ENCODE results near the gene POLR2L. TPM values are rescaled to one million over a fixed set of nuclear protein-coding genes. Genes with fewer than 3 reads are reported as not detected.

Gene POLR2L
- total and polyA plus RNA-seq, 2 donors (not counting 1 experiment from before 2014, with no cell fraction given) = 44.4 to 80.8 TPM

- H3K79me2 ChIP-seq (ENCODE audit: control insufficient read depth, insufficient read depth, low read length) = no peaks in the 10 kb centered on the region
- Mint-ChIP-seq H3K4me3 (no peak overlapping the region), H3K27me3 (no peaks in the 10 kb centered on the region), H3K9me3 (ENCODE audit: insufficient read depth) (no peaks in the 10 kb centered on the region), H3K27ac (no peak overlapping the region), H3K4me1 (no peaks in the 10 kb centered on the region)
- no peak overlapping the region for H3K27ac ChIP-seq (ENCODE audit: low read length in 2 of 2)
- no peaks in the 10 kb centered on the region for H3K27me3 ChIP-seq (replicated peaks in 1 of 4; ENCODE audit: control extremely low read depth in 1 of 4, control insufficient read depth in 3 of 4, insufficient read depth in 4 of 4, low read length in 3 of 4)
- H3K36me3 ChIP-seq (replicated peaks in 1 of 2; ENCODE audit: control extremely low read depth in 1 of 2, control insufficient read depth in 1 of 2, extremely low read depth in 1 of 2, insufficient read depth in 2 of 2, low read length in 1 of 2) = peaks cover 0 to 6% of the 10 kb centered on the region in 2 experiments
- no peak for TF ChIP-seq CTCF (IDR thresholded peaks at IDR 0.05)
- no peak for TF ChIP-seq EZH2 (IDR thresholded peaks at IDR 0.05; ENCODE audit: borderline replicate concordance, insufficient read depth, low read depth, low read length, poor library complexity, severe bottlenecking)
- no peaks in the 10 kb centered on the region for H3K4me1 ChIP-seq (ENCODE audit: control insufficient read depth in 2 of 2, insufficient read depth in 2 of 2, low read length in 2 of 2)
- DNase-seq (no peak), ATAC-seq (ENCODE audit: low read depth) (no peak)
- no peaks in the 10 kb centered on the region for H3K9me3 ChIP-seq (ENCODE audit: control extremely low read depth in 1 of 3, control insufficient read depth in 2 of 3, insufficient read depth in 1 of 3, low read length in 2 of 3)
- intact Hi-C loops (cut with micrococcal nuclease) = no loop called here
- H3K4me3 ChIP-seq (ENCODE audit: control extremely low read depth in 1 of 5, extremely low read depth in 1 of 5, insufficient read depth in 1 of 5, low read depth in 2 of 5, low read length in 4 of 5) = no peak overlapping the region
- H3K9ac ChIP-seq (ENCODE audit: low read length) = no peak overlapping the region
- ChIA-PET POLR2A (no interaction called here), CTCF (no interaction called here)
- WGBS (ENCODE audit: insufficient coverage) = 97% methylated on average over 5 of the region's 12 CpGs
- no peak overlapping the region for H2AFZ ChIP-seq (ENCODE audit: insufficient read depth, low read depth, low read length, poor library complexity, severe bottlenecking)
- no peaks in the 10 kb centered on the region for H4K20me1 ChIP-seq (ENCODE audit: control insufficient read depth, insufficient read depth, low read length, poor library complexity, severe bottlenecking)
- H3K4me2 ChIP-seq (replicated peaks; ENCODE audit: low read depth, low read length, poor library complexity, severe bottlenecking) = no peak overlapping the region
Observed at GRCh38 chr11:873706-874105, 31.4 kb upstream of the POLR2L start.

GRCh38 chr11:872799-873198, 30.5 kb upstream of the POLR2L start:
- 97% methylated on average over 9 of the region's 9 CpGs for WGBS (ENCODE audit: insufficient coverage)
- Histone ChIP-seq H3K4me2 (replicated peaks; ENCODE audit: low read depth, low read length, poor library complexity, severe bottlenecking) (no peak overlapping the region), H3K9ac (ENCODE audit: low read length) (no peak overlapping the region), H3K36me3 (replicated peaks in 1 of 2; ENCODE audit: control extremely low read depth in 1 of 2, control insufficient read depth in 1 of 2, extremely low read depth in 1 of 2, insufficient read depth in 2 of 2, low read length in 1 of 2) (peaks cover 0 to 6% of the 10 kb centered on the region in 2 experiments), H3K4me3 (ENCODE audit: control extremely low read depth in 1 of 5, extremely low read depth in 1 of 5, insufficient read depth in 1 of 5, low read depth in 2 of 5, low read length in 4 of 5) (no peak overlapping the region), H3K9me3 (ENCODE audit: control extremely low read depth in 1 of 3, control insufficient read depth in 2 of 3, insufficient read depth in 1 of 3, low read length in 2 of 3) (no peaks in the 10 kb centered on the region), H3K27ac (ENCODE audit: low read length in 2 of 2) (no peak overlapping the region), H3K4me1 (ENCODE audit: control insufficient read depth in 2 of 2, insufficient read depth in 2 of 2, low read length in 2 of 2) (no peaks in the 10 kb centered on the region), H3K27me3 (replicated peaks in 1 of 4; ENCODE audit: control extremely low read depth in 1 of 4, control insufficient read depth in 3 of 4, insufficient read depth in 4 of 4, low read length in 3 of 4) (no peaks in the 10 kb centered on the region), H4K20me1 (ENCODE audit: control insufficient read depth, insufficient read depth, low read length, poor library complexity, severe bottlenecking) (no peaks in the 10 kb centered on the region), H2AFZ (ENCODE audit: insufficient read depth, low read depth, low read length, poor library complexity, severe bottlenecking) (no peak overlapping the region), H3K79me2 (ENCODE audit: control insufficient read depth, insufficient read depth, low read length) (no peaks in the 10 kb centered on the region)
- DNase-seq (no peak), ATAC-seq (ENCODE audit: low read depth) (no peak)
- Mint-ChIP-seq H3K27me3 (no peaks in the 10 kb centered on the region), H3K4me3 (no peak overlapping the region), H3K27ac (no peak overlapping the region), H3K9me3 (ENCODE audit: insufficient read depth) (no peaks in the 10 kb centered on the region), H3K4me1 (no peaks in the 10 kb centered on the region)
- ChIA-PET POLR2A (no interaction called here), CTCF (no interaction called here)
- intact Hi-C loops (cut with micrococcal nuclease) = no loop called here
- TF ChIP-seq EZH2 (IDR thresholded peaks at IDR 0.05; ENCODE audit: borderline replicate concordance, insufficient read depth, low read depth, low read length, poor library complexity, severe bottlenecking) (no peak), CTCF (IDR thresholded peaks at IDR 0.05) (no peak)
